HepG2 (cell line): ENCODE measurements around the gene CLCN2. TPM values are rescaled to one million over a fixed set of nuclear protein-coding genes. Genes with fewer than 3 reads are reported as not detected.

Experiments used
- CCDC6 ChIP-seq: sonication (generic); formaldehyde crosslinking; IDR thresholded peaks from 2 replicates; pipeline ENCODE4 v1.8.1; 2022; ENCODE audit warnings: mild to moderate bottlenecking, missing genetic modification reagents, moderate library complexity
- DR1 ChIP-seq: sonication (generic); formaldehyde crosslinking; IDR thresholded peaks from 2 replicates; pipeline ENCODE4 v1.8.0; 2021; ENCODE audit warnings: mild to moderate bottlenecking, missing genetic modification reagents, inconsistent platforms
- DZIP1 ChIP-seq: sonication (generic); formaldehyde crosslinking; IDR thresholded peaks from 2 replicates; pipeline ENCODE4 v1.5.0; 2020; ENCODE audit warnings: mild to moderate bottlenecking, missing genetic modification reagents
- GLI4 ChIP-seq: sonication (generic); formaldehyde crosslinking; IDR thresholded peaks from 2 replicates; pipeline ENCODE4 v1.5.1; 2020; ENCODE audit warnings: missing genetic modification reagents, mild to moderate bottlenecking, moderate library complexity, borderline replicate concordance
- GTF2F1 ChIP-seq: fragments of 150-350 bp; IDR thresholded peaks from 2 replicates; pipeline ENCODE4 v1.6.1; 2014; ENCODE audit warnings: low read length
- HMG20B ChIP-seq: conservative IDR thresholded peaks from 2 replicates; pipeline ENCODE4 v1.6.1; 2016; ENCODE audit warnings: missing genetic modification reagents, missing compliant biosample characterization
- HOXA7 ChIP-seq: sonication (generic); formaldehyde crosslinking; IDR thresholded peaks from 2 replicates; pipeline ENCODE4 v1.8.1; 2022; ENCODE audit warnings: mild to moderate bottlenecking, missing genetic modification reagents, moderate library complexity
- JARID2 ChIP-seq: sonication (generic); formaldehyde crosslinking; IDR thresholded peaks from 2 replicates; pipeline ENCODE4 v1.8.1; 2023; ENCODE audit warnings: missing genetic modification reagents, inconsistent platforms; ENCODE audit not compliant: insufficient replicate concordance
- KLF12 ChIP-seq: sonication (generic); formaldehyde crosslinking; IDR thresholded peaks from 2 replicates; pipeline ENCODE4 v1.4.0; 2020; ENCODE audit warnings: missing genetic modification reagents, borderline replicate concordance
- KLF16 ChIP-seq, 2 experiments: sonication (generic) in 1 of 2; formaldehyde crosslinking in 1 of 2; IDR thresholded peaks; 2 replicates each; pipeline versions ENCODE4 v1.6.1 to v1.8.0; 2016 to 2023; ENCODE audit warnings: missing genetic modification reagents in 2 of 2, missing compliant biosample characterization in 1 of 2
- MTA3 ChIP-seq: sonication (generic); formaldehyde crosslinking; IDR thresholded peaks from 2 replicates; pipeline ENCODE4 v1.4.0; 2020; ENCODE audit warnings: missing genetic modification reagents
- MYPOP ChIP-seq: sonication (generic); formaldehyde crosslinking; IDR thresholded peaks from 2 replicates; pipeline ENCODE4 v1.8.1; 2023; ENCODE audit warnings: mild to moderate bottlenecking, moderate library complexity, missing genetic modification reagents
- NCOA5 ChIP-seq: sonication (generic); formaldehyde crosslinking; IDR thresholded peaks from 2 replicates; pipeline ENCODE4 v1.4.0; 2020; ENCODE audit warnings: missing genetic modification reagents
- NFE2 ChIP-seq: sonication (generic); formaldehyde crosslinking; IDR thresholded peaks from 2 replicates; pipeline ENCODE4 v1.4.0; 2020; ENCODE audit warnings: missing genetic modification reagents
- NFYC ChIP-seq: IDR thresholded peaks from 2 replicates; pipeline ENCODE4 v1.6.1; 2016; ENCODE audit warnings: missing genetic modification reagents, missing compliant biosample characterization
- PPARG ChIP-seq: conservative IDR thresholded peaks from 2 replicates; pipeline ENCODE4 v1.6.1; 2016; ENCODE audit warnings: missing biosample characterization, missing genetic modification reagents
- PRMT3 ChIP-seq: sonication (generic); formaldehyde crosslinking; IDR thresholded peaks from 2 replicates; pipeline ENCODE4 v1.8.1; 2022; ENCODE audit warnings: low read depth, mild to moderate bottlenecking, moderate library complexity, missing genetic modification reagents, borderline replicate concordance
- RFXAP ChIP-seq: sonication (generic); formaldehyde crosslinking; IDR thresholded peaks from 2 replicates; pipeline ENCODE4 v1.4.0; 2020; ENCODE audit warnings: missing genetic modification reagents, borderline replicate concordance
- SAP130 ChIP-seq: IDR thresholded peaks from 2 replicates; pipeline ENCODE4 v1.6.1; 2016; ENCODE audit warnings: low read depth
- SIN3A ChIP-seq: IDR thresholded peaks from 2 replicates; pipeline ENCODE4 v1.6.1; 2011; ENCODE audit warnings: low read depth, mild to moderate bottlenecking, control low read depth, low read length, borderline replicate concordance
- SNAPC2 ChIP-seq: sonication (generic); formaldehyde crosslinking; IDR thresholded peaks from 2 replicates; pipeline ENCODE4 v1.8.1; 2022; ENCODE audit warnings: mild to moderate bottlenecking, missing genetic modification reagents
- SOX6 ChIP-seq, 2 experiments: fragments of 450-650 bp in 1 of 2; sonication (generic) in 1 of 2; formaldehyde crosslinking in 1 of 2; IDR thresholded peaks; 2 replicates each; pipeline versions ENCODE4 v1.4.0 to v1.6.1; 2017 to 2020; ENCODE audit warnings: antibody characterized with exemption in 1 of 2, mild to moderate bottlenecking in 1 of 2, missing genetic modification reagents in 1 of 2
- TBX3 ChIP-seq: fragments of 450-650 bp; IDR thresholded peaks from 2 replicates; pipeline ENCODE4 v1.6.1; 2017; ENCODE audit warnings: antibody characterized with exemption, mild to moderate bottlenecking, inconsistent platforms, borderline replicate concordance
- TGIF2 ChIP-seq: IDR thresholded peaks from 2 replicates; pipeline ENCODE4 v1.6.1; 2016; ENCODE audit warnings: control low read depth, missing compliant biosample characterization
- ZBTB42 ChIP-seq: sonication (generic); formaldehyde crosslinking; IDR thresholded peaks from 2 replicates; pipeline ENCODE4 v1.5.0; 2020; ENCODE audit warnings: mild to moderate bottlenecking, missing genetic modification reagents
- ZC3H13 ChIP-seq: sonication (generic); formaldehyde crosslinking; IDR thresholded peaks from 2 replicates; pipeline ENCODE4 v1.8.1; 2023; ENCODE audit warnings: mild to moderate bottlenecking, missing genetic modification reagents, moderate library complexity
- ZMYM4 ChIP-seq: sonication (generic); formaldehyde crosslinking; IDR thresholded peaks from 2 replicates; pipeline ENCODE4 v1.8.1; 2023; ENCODE audit warnings: mild to moderate bottlenecking, missing genetic modification reagents
- ZNF660 ChIP-seq: sonication (generic); formaldehyde crosslinking; IDR thresholded peaks from 2 replicates; pipeline ENCODE4 v1.5.1; 2020; ENCODE audit warnings: mild to moderate bottlenecking, low read depth, missing genetic modification reagents, borderline replicate concordance
- ZNF792 ChIP-seq: IDR thresholded peaks from 2 replicates; pipeline ENCODE4 v1.6.1; 2016
- ZNF816 ChIP-seq: sonication (generic); formaldehyde crosslinking; IDR thresholded peaks from 2 replicates; pipeline ENCODE4 v1.8.0; 2022; ENCODE audit warnings: missing genetic modification reagents, mild to moderate bottlenecking, borderline replicate concordance
- polyA plus RNA-seq, 8 experiments: library from polyadenylated mRNA; depleted of rRNA in 3 of 8; stranded (reverse) in 7 of 8; unstranded in 1 of 8; fragments of >200 nt; fragmentation: Illumina TruSeq in 4 of 8; extraction: Trizol in 4 of 8; gene quantifications; 2 replicates each; pipeline versions ENCODE4 v1.2.1 to v1.2.3, GENCODE V29; 2011 to 2016; ENCODE audit warnings: low read depth in 4 of 8, missing spikeins in 1 of 8, mixed read lengths in 1 of 8; ENCODE audit not compliant: insufficient read depth in 1 of 8
- total RNA-seq, 5 experiments: library from RNA; depleted of rRNA; stranded (reverse); fragments of >200 nt; fragmentation: Illumina TruSeq; extraction: Trizol; gene quantifications; 2 replicates each; pipeline ENCODE4 v1.2.3, GENCODE V29; 2016; ENCODE audit warnings: low read depth in 1 of 5

Gene CLCN2
- total and polyA plus RNA-seq, 2 of the 13 experiments (the other 11 are each of a cell fraction or from before 2014, with no cell fraction given) = 11.4 to 13.5 TPM

DNA sequence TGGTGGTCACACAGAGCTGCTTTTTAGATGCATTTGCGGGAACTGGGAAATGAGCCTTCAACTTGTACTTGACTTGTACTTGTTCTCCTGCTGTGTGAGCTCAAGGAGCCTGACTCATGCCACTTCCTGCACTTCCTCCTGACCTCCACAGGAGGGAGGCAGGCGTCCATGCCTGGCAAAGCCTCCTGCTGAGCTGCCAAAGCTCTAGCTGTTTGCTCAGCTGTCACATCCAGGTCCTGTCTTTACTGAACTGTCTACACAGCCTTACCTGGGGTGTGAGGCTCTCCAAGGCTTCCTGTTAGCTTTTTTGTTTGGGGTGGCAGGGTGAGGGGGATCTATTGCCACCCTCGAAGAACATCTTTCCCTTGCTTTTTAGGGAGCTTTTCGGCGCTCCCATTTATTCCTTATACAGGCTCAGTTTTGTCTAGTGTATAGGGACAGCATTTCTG is 10.2 kb upstream of the CLCN2 start (continued):
- peak; percentile 74; the same call in 1 of the 2 replicates for TF ChIP-seq SIN3A
- no peak for TF ChIP-seq GTF2F1
- no peak for TF ChIP-seq DR1 (CRISPR knock-in tag)
- no peak for TF ChIP-seq KLF12 (CRISPR knock-in tag)
- TF ChIP-seq DZIP1 (CRISPR knock-in tag) = no peak
- TF ChIP-seq NFE2 (CRISPR knock-in tag) = no peak
- no peak for TF ChIP-seq KLF16 (CRISPR knock-in tag; IDR thresholded peaks at IDR 0.05)
- no peak for TF ChIP-seq SOX6 (IDR thresholded peaks at IDR 0.05)
- no peak for TF ChIP-seq SOX6 (CRISPR knock-in tag; IDR thresholded peaks at IDR 0.05)
- no peak for TF ChIP-seq ZBTB42 (CRISPR knock-in tag)
- no peak for TF ChIP-seq JARID2 (CRISPR knock-in tag)
- TF ChIP-seq ZNF792 (CRISPR knock-in tag) = 0 out of 2 replicates have a peak, but pooled peaks have one; percentile 72
- TF ChIP-seq NCOA5 = no peak
- no peak for TF ChIP-seq PRMT3
- no peak for TF ChIP-seq ZC3H13 (CRISPR knock-in tag)
- TF ChIP-seq SAP130 (CRISPR knock-in tag) = peak; percentile 78
- no peak for TF ChIP-seq ZNF660 (CRISPR knock-in tag)
- no peak for TF ChIP-seq TBX3
- peak; percentile 48; the same call in 1 of the 2 replicates for TF ChIP-seq PPARG
- no peak for TF ChIP-seq RFXAP (CRISPR knock-in tag)
- TF ChIP-seq CCDC6 = no peak
- no peak for TF ChIP-seq HMG20B (CRISPR knock-in tag)
- TF ChIP-seq MYPOP (CRISPR knock-in tag) = no peak
- TF ChIP-seq ZMYM4 = 0 out of 2 replicates have a peak, but pooled peaks have one; percentile 12
- TF ChIP-seq GLI4 (CRISPR knock-in tag) = no peak
- TF ChIP-seq MTA3 (CRISPR knock-in tag) = no peak
- TF ChIP-seq NFYC (CRISPR knock-in tag) = no peak
- TF ChIP-seq ZNF816 (CRISPR knock-in tag) = no peak
- TF ChIP-seq TGIF2 (CRISPR knock-in tag) = peak; percentile 91
- no peak for TF ChIP-seq HOXA7 (CRISPR knock-in tag)
- no peak for TF ChIP-seq SNAPC2 (CRISPR knock-in tag)
